SK-N-SH (cell line): ENCODE data around the gene VANGL2. TPM values are rescaled to one million over a fixed set of nuclear protein-coding genes. Genes with fewer than 3 reads are reported as not detected.
A peak's percentile ranks its signal among the peaks of the same experiment; 100 is the strongest.

Experiments
- CTCF ChIA-PET: fragments of 300-600, 350-600 bp; formaldehyde crosslinking; extraction: SDS; loops from one replicate; lab custom pipeline; 2021; lab: Yijun Ruan, JAX
- POLR2A ChIA-PET: fragments of 350-600 bp; sonication (Branson Sonifier 250); formaldehyde crosslinking; extraction: SDS; loops from one replicate; lab custom pipeline; 2020; ENCODE audit warnings: antibody characterized with exemption, inconsistent platforms; lab: Yijun Ruan, JAX
- DNase-seq: peaks from one replicate; pipeline ENCODE4 v3.0.0; 2012
- H2AFZ ChIP-seq: fragments of 200-600 bp; sonication (generic); 2 replicates; pipeline ENCODE4 v1.8.1; 2016; ENCODE audit warnings: antibody characterized with exemption, mild to moderate bottlenecking, low read depth
- H3F3A ChIP-seq: fragments of 200-600 bp; sonication (generic); replicated peaks from 2 replicates; pipeline ENCODE3; 2016; ENCODE audit warnings: antibody characterized with exemption, mild to moderate bottlenecking; ENCODE audit not compliant: insufficient read depth
- H3K27ac ChIP-seq, 2 experiments: fragments of 200-500 bp in 1 of 2; fragments of 200-600 bp in 1 of 2; sonication (Bioruptor generic) in 1 of 2; sonication (generic), shearing (Covaris generic) in 1 of 2; 2 replicates each; pipeline versions ENCODE4 v1.5.1 to v1.6.1; 2014 to 2016; ENCODE audit warnings: low read depth in 2 of 2, inconsistent platforms in 1 of 2, low read length in 1 of 2, mild to moderate bottlenecking in 1 of 2, mixed read lengths in 1 of 2
- H3K27me3 ChIP-seq: fragments of 200-600 bp; sonication (generic), shearing (Covaris generic); 2 replicates; pipeline ENCODE4 v1.6.1; 2016; ENCODE audit warnings: mixed run types; ENCODE audit not compliant: insufficient read depth
- H3K36me3 ChIP-seq, 2 experiments: fragments of 200-500 bp in 1 of 2; fragments of 200-600 bp in 1 of 2; sonication (Bioruptor generic) in 1 of 2; sonication (generic) in 1 of 2; replicated peaks in 1 of 2; 2 replicates each; pipeline versions ENCODE3 to v1.5.1; 2014 to 2016; ENCODE audit warnings: low read length in 1 of 2, mild to moderate bottlenecking in 1 of 2; ENCODE audit not compliant: insufficient read depth in 2 of 2, control insufficient read depth in 1 of 2
- H3K4me1 ChIP-seq, 2 experiments: fragments of 200-500 bp in 1 of 2; fragments of 200-600 bp in 1 of 2; sonication (Bioruptor generic) in 1 of 2; sonication (generic), shearing (Covaris generic) in 1 of 2; 2 replicates each; pipeline versions ENCODE4 v1.5.1 to v1.6.1; 2014 to 2016; ENCODE audit warnings: low read depth in 1 of 2, low read length in 1 of 2, mixed run types in 1 of 2; ENCODE audit not compliant: insufficient read depth in 2 of 2, control insufficient read depth in 1 of 2
- H3K4me2 ChIP-seq: fragments of 200-600 bp; sonication (generic), shearing (Covaris generic); 2 replicates; pipeline ENCODE4 v1.6.1; 2017; ENCODE audit warnings: mixed run types
- H3K4me3 ChIP-seq, 2 experiments: fragments of 200-500 bp in 1 of 2; fragments of 200-600 bp in 1 of 2; sonication (Bioruptor generic) in 1 of 2; sonication (generic), shearing (Covaris generic) in 1 of 2; 2 replicates each; pipeline versions ENCODE4 v1.5.1 to v1.8.1; 2014 to 2016; ENCODE audit warnings: low read depth in 2 of 2, inconsistent platforms in 1 of 2, low read length in 1 of 2, mild to moderate bottlenecking in 1 of 2, mixed read lengths in 1 of 2, moderate library complexity in 1 of 2
- H3K79me2 ChIP-seq: fragments of 200-600 bp; sonication (generic); 2 replicates; pipeline ENCODE4 v1.8.1; 2017; ENCODE audit warnings: mild to moderate bottlenecking; ENCODE audit not compliant: insufficient read depth
- H3K9ac ChIP-seq: fragments of 200-600 bp; sonication (generic); 2 replicates; pipeline ENCODE4 v1.6.1; 2017; ENCODE audit warnings: mixed run types
- H3K9me2 ChIP-seq: fragments of 200-600 bp; sonication (generic); 2 replicates; pipeline ENCODE4 v1.6.1; 2017; ENCODE audit warnings: mixed run types
- H3K9me3 ChIP-seq: fragments of 200-600 bp; sonication (generic); 2 replicates; pipeline ENCODE4 v1.6.1; 2017; ENCODE audit warnings: mixed run types, mild to moderate bottlenecking, moderate library complexity
- H4K20me1 ChIP-seq: fragments of 200-600 bp; sonication (generic); 2 replicates; pipeline ENCODE4 v1.6.1; 2017; ENCODE audit warnings: mild to moderate bottlenecking, mixed run types; ENCODE audit not compliant: insufficient read depth
- FOXM1 ChIP-seq: IDR thresholded peaks from 2 replicates; pipeline ENCODE4 v1.4.0; 2012; ENCODE audit warnings: low read depth, mild to moderate bottlenecking
- GABPA ChIP-seq: IDR thresholded peaks from 2 replicates; pipeline ENCODE4 v1.4.0; 2012; ENCODE audit warnings: low read depth, mild to moderate bottlenecking
- MXI1 ChIP-seq: IDR thresholded peaks from 2 replicates; pipeline ENCODE4 v1.6.1; 2012; ENCODE audit warnings: mild to moderate bottlenecking, low read depth, low read length, improper control_type of control experiment
- RAD21 ChIP-seq: IDR thresholded peaks from 2 replicates; pipeline ENCODE4 v1.6.1; 2012; ENCODE audit warnings: mild to moderate bottlenecking, low read length
- RCOR1 ChIP-seq: fragments of 150-350 bp; IDR thresholded peaks from 2 replicates; pipeline ENCODE4 v1.6.1; 2017; ENCODE audit warnings: antibody characterized with exemption, low read length
- SMC3 ChIP-seq: IDR thresholded peaks from 2 replicates; pipeline ENCODE4 v1.6.1; 2012; ENCODE audit warnings: low read depth, low read length, improper control_type of control experiment
- TAF1 ChIP-seq: IDR thresholded peaks from 2 replicates; pipeline ENCODE4 v1.6.1; 2012; ENCODE audit warnings: low read depth, mild to moderate bottlenecking, low read length, moderate library complexity, borderline replicate concordance
- TCF12 ChIP-seq: IDR thresholded peaks from 2 replicates; pipeline ENCODE4 v1.4.0; 2012
- WGBS: methylation state at CpG from one replicate; pipeline ENCODE4 v1.1.6; 2017; ENCODE audit warnings: low lambda C conversion rate; 5-methylcytosine and 5-hydroxymethylcytosine counted together
- polyA plus RNA-seq, 3 experiments: library from polyadenylated mRNA; depleted of rRNA; stranded (reverse); fragments of >200 nt; gene quantifications; 2 replicates each; pipeline ENCODE4 v1.2.3, GENCODE V29; 2012
- TF ChIP-seq, protein P1 (sequence below): fragments of 200-600 bp; sonication (generic); IDR thresholded peaks from 2 replicates; pipeline ENCODE4 v1.6.1; 2017; ENCODE audit warnings: antibody characterized with exemption, mild to moderate bottlenecking, moderate library complexity
- TF ChIP-seq, protein P2 (sequence below): IDR thresholded peaks from 2 replicates; pipeline ENCODE4 v1.6.1; 2012; ENCODE audit warnings: mild to moderate bottlenecking, low read depth, low read length, moderate library complexity

The VANGL2 gene
- polyA plus RNA-seq, 1 of the 3 experiments (the other 2 are of a cell fraction): 13.4 TPM

DNA sequence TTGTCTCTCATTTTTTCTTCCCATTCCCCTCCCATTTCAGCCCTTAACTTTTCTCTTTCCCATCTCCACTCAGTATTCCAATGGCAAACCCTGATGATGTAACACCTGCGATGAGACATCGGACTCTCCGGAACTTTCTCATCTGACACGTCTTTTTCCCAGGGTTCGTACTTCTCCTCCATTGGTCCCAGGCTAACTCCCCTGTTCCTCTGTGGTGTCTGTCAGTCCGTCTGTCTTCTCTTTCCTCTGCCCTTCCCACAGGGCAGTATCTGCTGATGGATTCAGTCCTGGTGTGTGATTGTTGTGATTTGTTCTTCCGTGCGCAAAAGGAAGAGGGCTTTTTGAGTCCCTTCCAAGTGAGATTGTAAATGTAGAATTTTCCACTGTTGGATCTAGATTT, 27.7 kb downstream of the VANGL2 start:
- Histone ChIP-seq H2AFZ (no peak overlapping the region), H4K20me1 (no peaks in the 10 kb centered on the region), H3K4me2 (no peak overlapping the region), H3F3A (no peaks in the 10 kb centered on the region), H3K9ac (no peak overlapping the region), H3K9me2 (no peaks in the 10 kb centered on the region), H3K36me3 (peaks cover 0 to 45% of the 10 kb centered on the region in 2 experiments), H3K4me3 (no peak overlapping the region), H3K27me3 (no peaks in the 10 kb centered on the region), H3K79me2 (no peaks in the 10 kb centered on the region), H3K9me3 (no peaks in the 10 kb centered on the region), H3K27ac (no peak overlapping the region), H3K4me1 (no peaks in the 10 kb centered on the region)
- DNase-seq: no peak
- 88% methylated on average over 8 of the region's 8 CpGs for WGBS
- ChIA-PET CTCF (interaction anchor here (0.6 to 1.7 kb wide), 8 partner anchors 20 to 936 kb away, joined by 3 to 6 read pairs (median 4); no protein-coding TSS in a partner anchor), POLR2A (no interaction called here)
- TF ChIP-seq TAF1: no peak

DNA sequence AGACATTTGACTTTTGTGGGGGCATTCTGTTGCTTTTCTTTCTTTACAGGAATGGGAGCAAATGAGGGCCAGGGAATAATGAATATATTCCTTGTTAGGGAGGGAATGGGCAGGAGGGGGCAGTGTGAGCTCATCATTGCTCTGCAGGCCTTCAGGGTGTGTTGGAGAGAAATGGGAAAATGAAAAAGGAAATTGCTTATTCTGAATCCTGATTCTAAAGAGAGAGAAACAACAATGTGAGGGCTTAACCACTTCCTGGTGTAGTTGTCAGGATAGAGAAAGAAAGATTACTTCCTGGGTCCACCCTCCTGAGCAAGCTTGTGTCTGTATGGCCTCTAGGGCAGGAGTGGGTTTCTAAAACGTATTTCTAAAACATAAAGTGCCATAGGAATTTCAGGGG, 28.3 kb downstream of the VANGL2 start:
- no peak overlapping the region for H3K27ac ChIP-seq
- H3K9me2 ChIP-seq: no peaks in the 10 kb centered on the region
- H3K79me2 ChIP-seq: no peaks in the 10 kb centered on the region
- no peaks in the 10 kb centered on the region for H3K4me1 ChIP-seq
- no peak overlapping the region for H3K4me2 ChIP-seq
- TF ChIP-seq, protein P1, sequence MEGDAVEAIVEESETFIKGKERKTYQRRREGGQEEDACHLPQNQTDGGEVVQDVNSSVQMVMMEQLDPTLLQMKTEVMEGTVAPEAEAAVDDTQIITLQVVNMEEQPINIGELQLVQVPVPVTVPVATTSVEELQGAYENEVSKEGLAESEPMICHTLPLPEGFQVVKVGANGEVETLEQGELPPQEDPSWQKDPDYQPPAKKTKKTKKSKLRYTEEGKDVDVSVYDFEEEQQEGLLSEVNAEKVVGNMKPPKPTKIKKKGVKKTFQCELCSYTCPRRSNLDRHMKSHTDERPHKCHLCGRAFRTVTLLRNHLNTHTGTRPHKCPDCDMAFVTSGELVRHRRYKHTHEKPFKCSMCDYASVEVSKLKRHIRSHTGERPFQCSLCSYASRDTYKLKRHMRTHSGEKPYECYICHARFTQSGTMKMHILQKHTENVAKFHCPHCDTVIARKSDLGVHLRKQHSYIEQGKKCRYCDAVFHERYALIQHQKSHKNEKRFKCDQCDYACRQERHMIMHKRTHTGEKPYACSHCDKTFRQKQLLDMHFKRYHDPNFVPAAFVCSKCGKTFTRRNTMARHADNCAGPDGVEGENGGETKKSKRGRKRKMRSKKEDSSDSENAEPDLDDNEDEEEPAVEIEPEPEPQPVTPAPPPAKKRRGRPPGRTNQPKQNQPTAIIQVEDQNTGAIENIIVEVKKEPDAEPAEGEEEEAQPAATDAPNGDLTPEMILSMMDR: peak; percentile 76
- TF ChIP-seq MXI1: no peak
- peak; percentile 50 for TF ChIP-seq SMC3
- TF ChIP-seq RAD21: peak; percentile 68
- ChIA-PET CTCF (interaction anchor here (0.7 to 1.7 kb wide), 8 partner anchors 19 to 937 kb away, joined by 3 to 6 read pairs (median 4); no protein-coding TSS in a partner anchor), POLR2A (no interaction called here)
- no peaks in the 10 kb centered on the region for H3F3A ChIP-seq
- H3K4me3 ChIP-seq: no peak overlapping the region; a peak in 1 of 4 replicates
- H2AFZ ChIP-seq: peak overlapping the region; percentile 48; the same call in 1 of the 2 replicates
- 100% methylated on average over 1 of the region's 1 CpG for WGBS
- H3K9me3 ChIP-seq: no peaks in the 10 kb centered on the region
- no peak overlapping the region for H3K9ac ChIP-seq
- H4K20me1 ChIP-seq: no peaks in the 10 kb centered on the region
- no peaks in the 10 kb centered on the region for H3K27me3 ChIP-seq
- peaks cover 0 to 39% of the 10 kb centered on the region in 2 experiments for H3K36me3 ChIP-seq
- peak; percentile 51 for DNase-seq

DNA sequence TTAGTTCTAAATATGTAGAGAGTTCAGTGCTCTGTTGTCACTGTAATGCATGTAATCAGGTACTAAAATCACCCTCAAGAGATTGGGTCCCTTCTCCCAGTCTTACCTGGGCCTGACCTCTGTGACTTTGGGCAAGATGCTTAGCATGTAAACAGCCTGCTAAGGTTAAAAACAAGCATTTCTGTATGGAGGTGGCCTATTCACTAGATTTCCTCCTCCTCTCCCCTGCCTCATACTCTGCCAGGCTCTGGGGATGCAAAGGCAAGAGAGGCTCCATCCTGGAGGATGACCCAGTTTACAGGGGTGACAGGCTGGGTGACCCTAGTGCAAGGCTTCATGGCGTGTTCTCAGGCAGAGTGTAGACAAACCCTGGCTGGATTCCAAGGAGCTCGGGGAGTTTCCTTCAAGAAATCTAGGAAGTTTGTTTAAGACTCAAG, 28.8 kb downstream of the VANGL2 start:
- H3K4me2 ChIP-seq: no peak overlapping the region
- no peak overlapping the region for H3K9ac ChIP-seq
- H3K4me1 ChIP-seq: no peaks in the 10 kb centered on the region
- H3K27ac ChIP-seq: no peak overlapping the region
- WGBS: 94% methylated on average over 2 of the region's 2 CpGs
- no peak overlapping the region for H3K4me3 ChIP-seq
- ChIA-PET CTCF (interaction anchor here (1.2 to 1.7 kb wide), 6 partner anchors 19 to 183 kb away, joined by 3 to 6 read pairs (median 4); no protein-coding TSS in a partner anchor), POLR2A (no interaction called here)
- H3K27me3 ChIP-seq: no peaks in the 10 kb centered on the region
- H2AFZ ChIP-seq: no peak overlapping the region
- H3F3A ChIP-seq: no peaks in the 10 kb centered on the region
- no peak for DNase-seq
- H3K79me2 ChIP-seq: no peaks in the 10 kb centered on the region
- H3K9me2 ChIP-seq: no peaks in the 10 kb centered on the region
- no peaks in the 10 kb centered on the region for H3K9me3 ChIP-seq
- H4K20me1 ChIP-seq: no peaks in the 10 kb centered on the region
- TF ChIP-seq TCF12: no peak
- TF ChIP-seq, protein P2, sequence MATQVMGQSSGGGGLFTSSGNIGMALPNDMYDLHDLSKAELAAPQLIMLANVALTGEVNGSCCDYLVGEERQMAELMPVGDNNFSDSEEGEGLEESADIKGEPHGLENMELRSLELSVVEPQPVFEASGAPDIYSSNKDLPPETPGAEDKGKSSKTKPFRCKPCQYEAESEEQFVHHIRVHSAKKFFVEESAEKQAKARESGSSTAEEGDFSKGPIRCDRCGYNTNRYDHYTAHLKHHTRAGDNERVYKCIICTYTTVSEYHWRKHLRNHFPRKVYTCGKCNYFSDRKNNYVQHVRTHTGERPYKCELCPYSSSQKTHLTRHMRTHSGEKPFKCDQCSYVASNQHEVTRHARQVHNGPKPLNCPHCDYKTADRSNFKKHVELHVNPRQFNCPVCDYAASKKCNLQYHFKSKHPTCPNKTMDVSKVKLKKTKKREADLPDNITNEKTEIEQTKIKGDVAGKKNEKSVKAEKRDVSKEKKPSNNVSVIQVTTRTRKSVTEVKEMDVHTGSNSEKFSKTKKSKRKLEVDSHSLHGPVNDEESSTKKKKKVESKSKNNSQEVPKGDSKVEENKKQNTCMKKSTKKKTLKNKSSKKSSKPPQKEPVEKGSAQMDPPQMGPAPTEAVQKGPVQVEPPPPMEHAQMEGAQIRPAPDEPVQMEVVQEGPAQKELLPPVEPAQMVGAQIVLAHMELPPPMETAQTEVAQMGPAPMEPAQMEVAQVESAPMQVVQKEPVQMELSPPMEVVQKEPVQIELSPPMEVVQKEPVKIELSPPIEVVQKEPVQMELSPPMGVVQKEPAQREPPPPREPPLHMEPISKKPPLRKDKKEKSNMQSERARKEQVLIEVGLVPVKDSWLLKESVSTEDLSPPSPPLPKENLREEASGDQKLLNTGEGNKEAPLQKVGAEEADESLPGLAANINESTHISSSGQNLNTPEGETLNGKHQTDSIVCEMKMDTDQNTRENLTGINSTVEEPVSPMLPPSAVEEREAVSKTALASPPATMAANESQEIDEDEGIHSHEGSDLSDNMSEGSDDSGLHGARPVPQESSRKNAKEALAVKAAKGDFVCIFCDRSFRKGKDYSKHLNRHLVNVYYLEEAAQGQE: no peak
- no peak for TF ChIP-seq FOXM1
- no peak for TF ChIP-seq TAF1
- no peak for TF ChIP-seq GABPA
- TF ChIP-seq SMC3: no peak
- no peak for TF ChIP-seq RCOR1
- TF ChIP-seq, protein P1: no peak
- peaks cover 0 to 34% of the 10 kb centered on the region in 2 experiments for H3K36me3 ChIP-seq
